Heart left ventricle (tissue), 13 donors: ENCODE results near the gene KIF5A.

Experiments used
- POLR2A ChIP-seq, 2 donors: fragments of 450-650 bp; IDR thresholded peaks; one replicate each; pipeline ENCODE4 v1.6.1; 2017; ENCODE audit warnings: antibody characterized with exemption in 2 of 2, mild to moderate bottlenecking in 2 of 2, moderate library complexity in 2 of 2
- TF ChIP-seq, protein P1 (sequence below), 12 donors: fragments of 200-600 bp; sonication (generic) in 4 of 12; IDR thresholded peaks; one replicate each; pipeline versions ENCODE4 v1.5.0 to v1.8.0; 2018 to 2022; ENCODE audit warnings: antibody characterized with exemption in 12 of 12, mild to moderate bottlenecking in 5 of 12
- donor health status: ischemic (EF 13 %, LVEDD 7.1; RV severe dilation, severe dysfunction).
- donor health status: DM: no; HTN: yes; CAD: no.
- donor health status: DM: no; HTN: no; CAD: no.
- donor health status: ischemic (EF 25% LVEDD 6.9; RV normal size, moderate dysfunction).
- donor health status: ischemic (EF 25% LVEDD 5.7; RV mildly dilated, moderate dysfunction).
- donor health status: ischemic (EF 35%, LVEDD 5.7; RV mildly dilated, moderate dysfunction).
- donor health status: nonischemic (EF 11% LVEDD 7.7; RV severe dilation, severe dysfunction).
- donor health status: DM: yes; HTN: yes; CAD: no.
- donor health status: PGD.
- donor health status: ischemic (EF 29% LVEDD 5.4; RV normal size, mild dysfunction).
- donor health status: nonischemic (EF 23%, LVEDD 6.1; RV moderate dilation, normal function).

DNA sequence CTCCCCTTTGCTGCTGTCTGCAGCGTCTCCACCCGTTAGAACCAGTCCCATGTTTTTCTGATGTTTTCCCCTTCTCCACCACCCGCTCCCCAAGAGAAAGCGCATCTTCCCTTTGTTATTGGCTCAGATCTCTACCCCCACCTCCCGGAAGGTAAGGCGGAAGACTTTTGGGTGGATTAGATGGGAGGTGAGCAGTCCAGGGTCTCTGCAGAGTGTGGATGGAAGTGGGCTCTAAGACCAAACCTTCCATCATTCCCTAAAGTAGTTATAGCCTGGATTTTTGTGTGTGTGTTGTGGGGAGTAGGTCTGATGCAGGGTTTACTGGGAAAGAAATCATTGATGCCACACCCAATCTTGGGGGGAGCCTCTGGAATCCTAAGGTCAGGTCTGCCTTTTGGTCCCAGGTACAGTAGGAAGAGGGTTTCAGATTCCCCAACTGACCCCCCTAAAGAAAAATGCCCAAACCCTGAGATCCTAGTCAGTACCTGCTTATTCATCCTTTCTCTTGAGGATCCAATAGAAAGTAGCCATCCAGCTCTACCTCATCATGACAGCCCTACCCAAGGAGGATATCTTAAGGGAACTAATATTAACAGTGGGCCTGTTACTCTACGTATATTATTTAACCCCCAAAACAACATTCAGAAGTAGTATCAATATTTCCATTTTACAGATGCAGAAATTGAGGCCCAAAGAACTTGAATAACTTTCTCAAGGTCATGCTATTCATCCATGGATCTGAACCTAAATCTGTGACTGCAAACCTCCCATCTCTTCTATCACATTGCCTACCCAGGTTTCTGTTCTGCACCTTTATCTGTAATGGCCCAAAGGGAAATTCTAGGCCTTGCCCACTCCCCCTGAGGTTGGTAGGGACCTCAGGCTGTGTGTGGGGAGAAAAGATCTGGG, 1.1 kb downstream of the KIF5A start:
- TF ChIP-seq, protein P1, sequence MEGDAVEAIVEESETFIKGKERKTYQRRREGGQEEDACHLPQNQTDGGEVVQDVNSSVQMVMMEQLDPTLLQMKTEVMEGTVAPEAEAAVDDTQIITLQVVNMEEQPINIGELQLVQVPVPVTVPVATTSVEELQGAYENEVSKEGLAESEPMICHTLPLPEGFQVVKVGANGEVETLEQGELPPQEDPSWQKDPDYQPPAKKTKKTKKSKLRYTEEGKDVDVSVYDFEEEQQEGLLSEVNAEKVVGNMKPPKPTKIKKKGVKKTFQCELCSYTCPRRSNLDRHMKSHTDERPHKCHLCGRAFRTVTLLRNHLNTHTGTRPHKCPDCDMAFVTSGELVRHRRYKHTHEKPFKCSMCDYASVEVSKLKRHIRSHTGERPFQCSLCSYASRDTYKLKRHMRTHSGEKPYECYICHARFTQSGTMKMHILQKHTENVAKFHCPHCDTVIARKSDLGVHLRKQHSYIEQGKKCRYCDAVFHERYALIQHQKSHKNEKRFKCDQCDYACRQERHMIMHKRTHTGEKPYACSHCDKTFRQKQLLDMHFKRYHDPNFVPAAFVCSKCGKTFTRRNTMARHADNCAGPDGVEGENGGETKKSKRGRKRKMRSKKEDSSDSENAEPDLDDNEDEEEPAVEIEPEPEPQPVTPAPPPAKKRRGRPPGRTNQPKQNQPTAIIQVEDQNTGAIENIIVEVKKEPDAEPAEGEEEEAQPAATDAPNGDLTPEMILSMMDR (IDR thresholded peaks at IDR 0.05) = no peak
- TF ChIP-seq POLR2A (IDR thresholded peaks at IDR 0.05) = no peak
